H1 (cell line): ENCODE data around the gene GALNT9. TPM values are rescaled to one million over a fixed set of nuclear protein-coding genes. Genes with fewer than 3 reads are reported as not detected.

Source experiments
- CEBPB ChIP-seq: IDR thresholded peaks from 2 replicates; pipeline ENCODE4 v1.6.1; 2012; ENCODE audit warnings: low read depth, low read length
- MAX ChIP-seq: IDR thresholded peaks from 2 replicates; pipeline ENCODE4 v1.6.1; 2012; ENCODE audit warnings: inconsistent platforms
- SP4 ChIP-seq: IDR thresholded peaks from 2 replicates; pipeline ENCODE4 v1.6.1; 2012; ENCODE audit warnings: low read length, inconsistent platforms
- TEAD4 ChIP-seq: IDR thresholded peaks from 2 replicates; pipeline ENCODE4 v1.6.1; 2012; ENCODE audit warnings: low read depth, low read length, inconsistent platforms, mixed read lengths
- polyA plus RNA-seq, 7 experiments: library from polyadenylated mRNA; depleted of rRNA in 3 of 7; stranded (reverse) in 5 of 7; unstranded in 2 of 7; fragments of >200 nt in 5 of 7; fragments of 200-250 nt in 2 of 7; gene quantifications; 1 replicate in 5 of 7; 2 replicates in 1 of 7; 4 replicates in 1 of 7; pipeline versions ENCODE4 v1.2.1 to v1.2.3, GENCODE V29; 2011 to 2013; ENCODE audit warnings: missing spikeins in 2 of 7, mixed read lengths in 2 of 7
- total RNA-seq: library from RNA; stranded (reverse); fragmentation: NEBNext Ultra II Directional; extraction: Animal tissue kit (Norgen Biotek cat#: 25700); gene quantifications from 2 replicates; pipeline ENCODE4 v1.2.1, GENCODE V29; 2021

The GALNT9 gene
- total and polyA plus RNA-seq, 2 of the 8 experiments (the other 6 are each of a cell fraction or from before 2014, with no cell fraction given): 2.0 to 3.6 TPM

DNA sequence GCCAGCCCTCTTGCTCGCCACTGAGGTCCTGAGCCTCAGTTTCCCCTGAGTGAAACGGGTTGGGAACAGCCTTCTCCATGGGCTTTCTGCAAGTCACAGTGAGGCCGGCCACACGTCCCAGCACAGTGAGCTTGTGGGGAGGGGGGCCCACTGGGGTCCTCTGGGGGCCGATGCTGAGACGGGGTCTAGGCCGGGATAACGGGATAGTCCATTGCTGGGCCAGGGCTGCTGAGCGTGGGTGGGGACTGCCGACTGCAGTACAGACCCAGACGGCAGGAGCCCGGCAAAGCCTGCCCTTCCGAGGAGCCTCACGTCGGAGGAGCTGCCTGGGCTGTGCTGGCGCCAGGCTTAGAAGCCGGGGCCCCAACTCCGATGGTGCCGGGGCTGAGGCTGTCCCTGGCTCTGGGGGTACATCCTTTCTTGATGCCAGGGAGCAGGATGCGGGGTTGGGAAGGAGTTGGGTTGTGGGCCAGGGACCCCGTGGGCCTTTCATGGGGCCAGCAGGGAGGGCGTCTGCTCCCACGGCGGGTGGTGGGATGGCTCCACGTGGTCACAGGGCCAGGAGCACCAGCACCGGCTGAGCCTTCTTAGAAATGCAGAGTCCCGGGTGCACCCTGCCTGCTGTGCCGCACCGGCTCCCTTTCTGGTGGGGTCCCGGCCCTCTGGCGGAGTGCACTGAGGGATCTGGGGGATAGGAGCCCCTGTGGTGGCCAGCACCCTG, 160.9 kb downstream of the GALNT9 start (continued):
- TF ChIP-seq TEAD4 (no peak), MAX (no peak), SP4 (no peak), CEBPB (no peak)
